ENCODE measurements around the gene PSTPIP1. TPM values are rescaled to one million over a fixed set of nuclear protein-coding genes. Genes with fewer than 3 reads are reported as not detected.

The PSTPIP1 gene
- polyA plus RNA-seq, 1 donor from 2014 or later: not detected

DNA sequence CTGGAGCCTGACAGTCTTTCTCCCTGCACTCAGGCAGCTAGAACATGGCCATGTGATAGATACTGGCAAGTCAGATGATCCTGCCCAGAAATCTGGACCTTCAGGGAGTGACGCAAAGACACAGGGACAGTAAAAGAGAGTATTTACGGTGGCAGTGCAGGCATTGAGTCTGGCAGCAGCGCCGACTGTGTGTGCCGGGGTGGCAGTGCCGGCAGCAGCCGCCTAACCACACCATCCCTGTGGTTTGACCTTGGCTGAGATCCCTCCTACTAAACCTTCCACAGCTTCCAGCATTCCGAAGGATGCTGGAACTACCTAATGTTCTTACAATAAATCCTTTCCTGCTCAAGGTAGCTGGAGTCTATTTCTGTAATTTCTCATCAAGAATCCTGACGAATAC is 80.6 kb downstream of the PSTPIP1 start:
- H3K4me2 ChIP-seq (ENCODE audit: low read length): no peak overlapping the region
- TF ChIP-seq TAF1 (IDR thresholded peaks at IDR 0.05; ENCODE audit: low read depth) (no peak), POLR2AphosphoS5 (IDR thresholded peaks at IDR 0.05) (no peak), EZH2 (IDR thresholded peaks at IDR 0.05; ENCODE audit: borderline replicate concordance, insufficient read depth, low read length, poor library complexity, severe bottlenecking) (no peak), MXI1 (conservative IDR thresholded peaks at IDR 0.05; ENCODE audit: poor library complexity, severe bottlenecking) (no peak), RAD21 (conservative IDR thresholded peaks at IDR 0.05) (no peak), SMC3 (conservative IDR thresholded peaks at IDR 0.05; ENCODE audit: poor library complexity) (no peak), EP300 (conservative IDR thresholded peaks at IDR 0.05; ENCODE audit: poor library complexity, severe bottlenecking) (no peak)
- TF ChIP-seq, protein P1, sequence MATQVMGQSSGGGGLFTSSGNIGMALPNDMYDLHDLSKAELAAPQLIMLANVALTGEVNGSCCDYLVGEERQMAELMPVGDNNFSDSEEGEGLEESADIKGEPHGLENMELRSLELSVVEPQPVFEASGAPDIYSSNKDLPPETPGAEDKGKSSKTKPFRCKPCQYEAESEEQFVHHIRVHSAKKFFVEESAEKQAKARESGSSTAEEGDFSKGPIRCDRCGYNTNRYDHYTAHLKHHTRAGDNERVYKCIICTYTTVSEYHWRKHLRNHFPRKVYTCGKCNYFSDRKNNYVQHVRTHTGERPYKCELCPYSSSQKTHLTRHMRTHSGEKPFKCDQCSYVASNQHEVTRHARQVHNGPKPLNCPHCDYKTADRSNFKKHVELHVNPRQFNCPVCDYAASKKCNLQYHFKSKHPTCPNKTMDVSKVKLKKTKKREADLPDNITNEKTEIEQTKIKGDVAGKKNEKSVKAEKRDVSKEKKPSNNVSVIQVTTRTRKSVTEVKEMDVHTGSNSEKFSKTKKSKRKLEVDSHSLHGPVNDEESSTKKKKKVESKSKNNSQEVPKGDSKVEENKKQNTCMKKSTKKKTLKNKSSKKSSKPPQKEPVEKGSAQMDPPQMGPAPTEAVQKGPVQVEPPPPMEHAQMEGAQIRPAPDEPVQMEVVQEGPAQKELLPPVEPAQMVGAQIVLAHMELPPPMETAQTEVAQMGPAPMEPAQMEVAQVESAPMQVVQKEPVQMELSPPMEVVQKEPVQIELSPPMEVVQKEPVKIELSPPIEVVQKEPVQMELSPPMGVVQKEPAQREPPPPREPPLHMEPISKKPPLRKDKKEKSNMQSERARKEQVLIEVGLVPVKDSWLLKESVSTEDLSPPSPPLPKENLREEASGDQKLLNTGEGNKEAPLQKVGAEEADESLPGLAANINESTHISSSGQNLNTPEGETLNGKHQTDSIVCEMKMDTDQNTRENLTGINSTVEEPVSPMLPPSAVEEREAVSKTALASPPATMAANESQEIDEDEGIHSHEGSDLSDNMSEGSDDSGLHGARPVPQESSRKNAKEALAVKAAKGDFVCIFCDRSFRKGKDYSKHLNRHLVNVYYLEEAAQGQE (IDR thresholded peaks at IDR 0.05; ENCODE audit: borderline replicate concordance): no peak
- TF ChIP-seq, protein P2, sequence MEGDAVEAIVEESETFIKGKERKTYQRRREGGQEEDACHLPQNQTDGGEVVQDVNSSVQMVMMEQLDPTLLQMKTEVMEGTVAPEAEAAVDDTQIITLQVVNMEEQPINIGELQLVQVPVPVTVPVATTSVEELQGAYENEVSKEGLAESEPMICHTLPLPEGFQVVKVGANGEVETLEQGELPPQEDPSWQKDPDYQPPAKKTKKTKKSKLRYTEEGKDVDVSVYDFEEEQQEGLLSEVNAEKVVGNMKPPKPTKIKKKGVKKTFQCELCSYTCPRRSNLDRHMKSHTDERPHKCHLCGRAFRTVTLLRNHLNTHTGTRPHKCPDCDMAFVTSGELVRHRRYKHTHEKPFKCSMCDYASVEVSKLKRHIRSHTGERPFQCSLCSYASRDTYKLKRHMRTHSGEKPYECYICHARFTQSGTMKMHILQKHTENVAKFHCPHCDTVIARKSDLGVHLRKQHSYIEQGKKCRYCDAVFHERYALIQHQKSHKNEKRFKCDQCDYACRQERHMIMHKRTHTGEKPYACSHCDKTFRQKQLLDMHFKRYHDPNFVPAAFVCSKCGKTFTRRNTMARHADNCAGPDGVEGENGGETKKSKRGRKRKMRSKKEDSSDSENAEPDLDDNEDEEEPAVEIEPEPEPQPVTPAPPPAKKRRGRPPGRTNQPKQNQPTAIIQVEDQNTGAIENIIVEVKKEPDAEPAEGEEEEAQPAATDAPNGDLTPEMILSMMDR (IDR thresholded peaks at IDR 0.05; ENCODE audit: poor library complexity, severe bottlenecking): no peak
- no peaks in the 10 kb centered on the region for H3F3A ChIP-seq (ENCODE audit: insufficient read depth, low read length, poor library complexity, severe bottlenecking)
- H4K20me1 ChIP-seq (ENCODE audit: insufficient read depth): no peaks in the 10 kb centered on the region
- H3K27me3 ChIP-seq (ENCODE audit: insufficient read depth, low read depth, low read length): no peaks in the 10 kb centered on the region
- no peak overlapping the region for H2AFZ ChIP-seq (ENCODE audit: low read depth, low read length)
- no peaks in the 10 kb centered on the region for H3K9me3 ChIP-seq (ENCODE audit: low read length)
- H3K36me3 ChIP-seq (ENCODE audit: insufficient read depth, low read length): no peaks in the 10 kb centered on the region
- H3K9me2 ChIP-seq (ENCODE audit: insufficient read depth, low read length): no peaks in the 10 kb centered on the region
- H3K79me2 ChIP-seq (replicated peaks; ENCODE audit: insufficient read depth, low read length): no peaks in the 10 kb centered on the region
- no peak overlapping the region for H3K4me3 ChIP-seq (ENCODE audit: low read length)
- H3K9ac ChIP-seq (ENCODE audit: low read length): no peak overlapping the region
- H3K27ac ChIP-seq (ENCODE audit: low read length): no peak overlapping the region

DNA sequence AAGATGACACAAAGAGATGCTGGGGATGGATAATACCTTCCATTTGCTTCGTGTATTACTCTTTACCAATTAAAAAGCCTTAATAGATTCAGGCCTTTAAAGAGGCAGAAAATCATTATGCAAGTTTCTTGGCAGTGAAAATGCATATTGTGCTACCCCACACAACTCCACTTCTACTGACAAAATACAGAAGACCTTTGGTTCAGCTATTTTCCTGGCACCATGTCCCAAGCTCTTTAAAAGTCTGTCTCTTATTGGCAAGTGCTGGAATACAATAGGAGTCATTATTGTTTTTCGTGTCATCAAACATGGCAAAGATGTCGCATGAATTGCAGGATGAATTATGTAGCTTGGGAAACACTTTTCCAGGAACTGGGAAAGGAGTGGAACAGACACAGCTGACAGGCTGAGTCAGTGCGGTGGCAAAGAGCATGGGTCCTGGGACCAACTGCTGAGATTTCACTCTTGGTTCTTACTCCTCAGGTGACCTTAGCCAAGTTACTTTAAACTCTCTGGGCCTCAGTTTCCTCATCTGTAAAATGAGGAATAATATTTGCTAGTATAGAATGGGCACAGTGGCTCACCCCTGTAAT is 81.5 kb downstream of the PSTPIP1 start:
- Histone ChIP-seq H3K4me2 (ENCODE audit: low read length) (no peak overlapping the region), H3K9ac (ENCODE audit: low read length) (no peak overlapping the region), H3K9me3 (ENCODE audit: low read length) (no peaks in the 10 kb centered on the region), H3K4me3 (ENCODE audit: low read length) (no peak overlapping the region), H2AFZ (ENCODE audit: low read depth, low read length) (no peak overlapping the region), H3K79me2 (replicated peaks; ENCODE audit: insufficient read depth, low read length) (no peaks in the 10 kb centered on the region), H3F3A (ENCODE audit: insufficient read depth, low read length, poor library complexity, severe bottlenecking) (no peaks in the 10 kb centered on the region), H3K27me3 (ENCODE audit: insufficient read depth, low read depth, low read length) (no peaks in the 10 kb centered on the region), H3K27ac (ENCODE audit: low read length) (no peak overlapping the region), H3K9me2 (ENCODE audit: insufficient read depth, low read length) (no peaks in the 10 kb centered on the region), H4K20me1 (ENCODE audit: insufficient read depth) (no peaks in the 10 kb centered on the region), H3K36me3 (ENCODE audit: insufficient read depth, low read length) (no peaks in the 10 kb centered on the region)
- no peak for TF ChIP-seq POLR2AphosphoS5 (IDR thresholded peaks at IDR 0.05)
- no peak for TF ChIP-seq EP300 (conservative IDR thresholded peaks at IDR 0.05; ENCODE audit: poor library complexity, severe bottlenecking)
- TF ChIP-seq, protein P1 (IDR thresholded peaks at IDR 0.05; ENCODE audit: borderline replicate concordance): peak; percentile 35

Measured in neural cell (in vitro differentiated cells).